ENCODE results near the gene PSMB10.

Gene PSMB10

DNA sequence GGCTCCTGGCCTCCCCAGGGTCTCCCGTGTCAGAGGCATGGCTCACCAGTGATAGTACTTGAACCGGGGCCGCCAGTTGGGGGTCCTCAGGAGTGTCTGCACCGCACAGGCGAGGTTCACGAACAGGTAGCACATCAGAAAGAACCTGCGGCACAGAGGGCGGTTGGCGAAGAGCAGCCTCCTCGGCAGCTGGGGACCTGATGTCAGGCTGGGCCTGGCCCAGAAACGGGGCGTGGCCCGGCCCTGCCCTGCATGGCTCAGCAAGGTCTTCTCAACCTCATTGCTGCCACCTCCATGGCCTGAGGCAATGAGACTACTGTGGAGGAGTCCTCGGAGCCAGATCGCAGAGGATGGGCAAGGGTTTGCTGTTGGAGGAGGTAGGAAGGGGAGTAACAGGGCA, 11.4 kb upstream of the PSMB10 start:
- H3K27ac ChIP-seq (ENCODE audit: low read length): no peak overlapping the region
- peaks cover 67% of the 10 kb centered on the region for H3K36me3 ChIP-seq (ENCODE audit: control insufficient read depth, insufficient read depth, low read length)
- H3K4me3 ChIP-seq (ENCODE audit: low read length): no peak overlapping the region
- WGBS (ENCODE audit: insufficient coverage, insufficient read length): no CpG with 5 or more reads among the region's 15 CpGs
- no peak for DNase-seq (ENCODE audit: low read depth, low spot score)
- H3K9me3 ChIP-seq (ENCODE audit: control insufficient read depth, insufficient read depth, low read length): no peaks in the 10 kb centered on the region
- H3K27me3 ChIP-seq (ENCODE audit: control insufficient read depth, insufficient read depth, low read length): no peaks in the 10 kb centered on the region
- no peaks in the 10 kb centered on the region; the same call in 1 of the 2 replicates for H3K4me1 ChIP-seq (ENCODE audit: control insufficient read depth, insufficient read depth, low read length)

DNA sequence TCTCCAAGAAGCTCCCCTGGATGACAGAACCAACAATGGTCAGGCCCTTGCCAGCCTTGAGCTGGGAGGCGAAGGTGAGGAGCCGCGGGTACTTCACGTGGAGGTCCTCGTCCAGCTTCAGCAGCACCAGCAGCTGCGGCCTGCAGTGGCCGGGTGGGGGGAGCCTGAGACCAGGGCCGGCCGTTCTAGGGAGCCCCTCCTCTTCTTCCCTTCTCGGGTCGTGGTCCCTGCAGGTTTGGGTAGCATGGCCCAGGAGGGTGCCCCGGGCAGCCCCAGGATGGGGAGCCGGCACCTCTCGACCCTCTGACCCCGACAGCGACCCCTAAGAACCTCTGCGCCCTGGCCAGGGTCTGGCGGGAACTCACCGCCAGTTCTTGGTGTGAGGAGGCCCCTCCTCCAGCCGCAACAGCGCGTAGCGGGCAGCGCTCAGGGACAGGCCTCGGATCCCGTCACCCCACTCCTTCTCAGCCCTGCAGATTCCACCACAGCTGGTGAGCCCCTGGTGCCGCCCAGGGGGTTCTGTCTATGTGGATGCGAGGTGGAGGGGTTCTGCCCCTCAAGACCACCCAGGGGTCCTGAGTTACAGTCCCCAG, 10.4 kb upstream of the PSMB10 start:
- Histone ChIP-seq H3K4me3 (ENCODE audit: low read length) (no peak overlapping the region), H3K4me1 (ENCODE audit: control insufficient read depth, insufficient read depth, low read length) (no peaks in the 10 kb centered on the region; the same call in 1 of the 2 replicates), H3K27me3 (ENCODE audit: control insufficient read depth, insufficient read depth, low read length) (no peaks in the 10 kb centered on the region), H3K9me3 (ENCODE audit: control insufficient read depth, insufficient read depth, low read length) (no peaks in the 10 kb centered on the region), H3K36me3 (ENCODE audit: control insufficient read depth, insufficient read depth, low read length) (peaks cover 70% of the 10 kb centered on the region), H3K27ac (ENCODE audit: low read length) (no peak overlapping the region)
- no CpG with 5 or more reads among the region's 28 CpGs for WGBS (ENCODE audit: insufficient coverage, insufficient read length)
- no peak for DNase-seq (ENCODE audit: low read depth, low spot score)

DNA sequence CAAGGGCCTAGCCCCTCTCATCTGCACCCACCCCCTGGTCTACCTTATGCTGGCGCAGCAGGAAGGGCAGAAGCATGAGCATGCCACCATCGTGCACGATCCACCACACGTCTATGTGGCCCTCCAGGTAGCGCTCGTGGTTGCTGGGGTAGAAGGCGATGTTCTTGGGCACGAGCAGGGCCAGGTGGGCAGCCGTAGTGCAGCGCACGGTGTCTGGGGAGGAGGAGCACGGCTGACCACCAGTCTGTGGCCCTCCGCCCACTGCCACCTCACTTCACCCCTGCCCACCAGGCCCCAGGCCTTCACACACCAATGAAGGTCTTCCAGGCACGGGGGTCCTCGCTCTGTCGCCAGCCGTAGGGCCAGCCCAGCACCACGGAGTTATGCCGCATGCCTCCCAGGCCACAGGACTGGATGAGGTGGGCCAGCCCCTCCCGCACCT, 9.5 kb upstream of the PSMB10 start:
- DNase-seq (ENCODE audit: low read depth, low spot score): no peak
- H3K9me3 ChIP-seq (ENCODE audit: control insufficient read depth, insufficient read depth, low read length): no peaks in the 10 kb centered on the region
- WGBS (ENCODE audit: insufficient coverage, insufficient read length): no CpG with 5 or more reads among the region's 20 CpGs
- peaks cover 62% of the 10 kb centered on the region for H3K36me3 ChIP-seq (ENCODE audit: control insufficient read depth, insufficient read depth, low read length)
- no peaks in the 10 kb centered on the region; the same call in 1 of the 2 replicates for H3K4me1 ChIP-seq (ENCODE audit: control insufficient read depth, insufficient read depth, low read length)
- no peak overlapping the region for H3K4me3 ChIP-seq (ENCODE audit: low read length)
- H3K27me3 ChIP-seq (ENCODE audit: control insufficient read depth, insufficient read depth, low read length): no peaks in the 10 kb centered on the region
- H3K27ac ChIP-seq (ENCODE audit: low read length): no peak overlapping the region

DNA sequence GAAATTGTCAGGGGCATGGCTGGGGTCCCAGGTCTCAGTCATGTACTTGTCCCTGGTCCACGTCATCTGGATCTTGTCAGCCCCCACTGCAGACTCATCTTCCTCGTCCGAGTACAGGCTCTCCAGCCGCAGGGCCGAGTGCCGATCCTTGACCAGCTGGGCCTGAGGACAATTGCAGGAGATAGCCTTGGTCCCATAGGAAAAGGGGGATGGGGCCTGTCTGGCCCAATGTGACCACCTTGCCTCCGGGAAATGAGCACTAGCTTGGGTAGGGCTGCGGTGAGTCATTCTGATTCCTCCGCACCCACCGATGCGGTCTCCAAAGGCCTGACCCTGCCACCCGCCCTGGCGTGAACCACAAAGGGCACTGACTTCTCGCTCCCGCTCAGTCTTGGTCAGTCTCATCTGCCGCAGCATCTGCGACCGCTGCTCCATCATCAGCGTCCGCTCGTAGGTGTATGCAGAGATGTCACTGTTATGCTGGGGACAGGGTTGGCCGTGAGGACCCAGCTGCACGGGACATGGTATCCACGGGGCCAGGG, 8.8 kb upstream of the PSMB10 start:
- Histone ChIP-seq H3K27me3 (ENCODE audit: control insufficient read depth, insufficient read depth, low read length) (no peaks in the 10 kb centered on the region), H3K9me3 (ENCODE audit: control insufficient read depth, insufficient read depth, low read length) (no peaks in the 10 kb centered on the region), H3K4me1 (ENCODE audit: control insufficient read depth, insufficient read depth, low read length) (no peaks in the 10 kb centered on the region; the same call in 1 of the 2 replicates), H3K4me3 (ENCODE audit: low read length) (no peak overlapping the region), H3K36me3 (ENCODE audit: control insufficient read depth, insufficient read depth, low read length) (peaks cover 56% of the 10 kb centered on the region), H3K27ac (ENCODE audit: low read length) (no peak overlapping the region)
- no CpG with 5 or more reads among the region's 24 CpGs for WGBS (ENCODE audit: insufficient coverage, insufficient read length)
- no peak for DNase-seq (ENCODE audit: low read depth, low spot score)

DNA sequence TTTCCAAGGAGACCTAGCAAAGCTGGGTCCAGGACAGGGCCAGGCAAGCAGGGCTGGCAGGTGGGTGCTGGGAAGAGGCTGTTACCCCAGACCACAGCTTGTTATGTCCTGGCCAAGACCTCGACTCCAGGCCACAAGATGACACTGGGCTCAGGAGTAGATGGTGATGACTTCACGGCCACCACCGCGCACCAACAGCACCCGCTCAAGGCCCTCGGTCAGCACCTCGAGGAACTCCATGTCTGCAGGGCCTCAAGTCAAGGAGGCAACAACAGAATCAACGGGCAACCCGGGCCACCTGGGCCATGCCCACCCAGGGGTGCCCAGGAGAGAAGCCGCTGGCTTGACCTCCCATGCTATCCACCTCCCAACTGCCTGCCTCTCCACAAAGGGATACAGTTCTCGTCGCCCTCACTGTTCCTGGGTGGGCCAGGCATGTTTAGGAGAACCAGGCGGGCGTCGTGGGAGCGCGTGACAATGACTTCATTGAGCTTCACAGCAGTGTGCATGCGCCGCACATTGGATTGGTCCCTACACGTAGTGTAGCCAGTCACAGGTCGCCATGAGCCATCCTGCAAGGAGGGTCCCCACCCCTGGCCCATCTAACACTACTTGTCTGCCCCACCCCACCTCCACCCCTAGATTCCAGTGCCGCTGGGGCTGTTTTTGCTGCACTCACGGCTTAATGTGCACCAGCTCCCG, 8.2 kb upstream of the PSMB10 start:
- Histone ChIP-seq H3K4me3 (ENCODE audit: low read length) (no peak overlapping the region), H3K27ac (ENCODE audit: low read length) (no peak overlapping the region), H3K36me3 (ENCODE audit: control insufficient read depth, insufficient read depth, low read length) (peaks cover 50% of the 10 kb centered on the region)

DNA sequence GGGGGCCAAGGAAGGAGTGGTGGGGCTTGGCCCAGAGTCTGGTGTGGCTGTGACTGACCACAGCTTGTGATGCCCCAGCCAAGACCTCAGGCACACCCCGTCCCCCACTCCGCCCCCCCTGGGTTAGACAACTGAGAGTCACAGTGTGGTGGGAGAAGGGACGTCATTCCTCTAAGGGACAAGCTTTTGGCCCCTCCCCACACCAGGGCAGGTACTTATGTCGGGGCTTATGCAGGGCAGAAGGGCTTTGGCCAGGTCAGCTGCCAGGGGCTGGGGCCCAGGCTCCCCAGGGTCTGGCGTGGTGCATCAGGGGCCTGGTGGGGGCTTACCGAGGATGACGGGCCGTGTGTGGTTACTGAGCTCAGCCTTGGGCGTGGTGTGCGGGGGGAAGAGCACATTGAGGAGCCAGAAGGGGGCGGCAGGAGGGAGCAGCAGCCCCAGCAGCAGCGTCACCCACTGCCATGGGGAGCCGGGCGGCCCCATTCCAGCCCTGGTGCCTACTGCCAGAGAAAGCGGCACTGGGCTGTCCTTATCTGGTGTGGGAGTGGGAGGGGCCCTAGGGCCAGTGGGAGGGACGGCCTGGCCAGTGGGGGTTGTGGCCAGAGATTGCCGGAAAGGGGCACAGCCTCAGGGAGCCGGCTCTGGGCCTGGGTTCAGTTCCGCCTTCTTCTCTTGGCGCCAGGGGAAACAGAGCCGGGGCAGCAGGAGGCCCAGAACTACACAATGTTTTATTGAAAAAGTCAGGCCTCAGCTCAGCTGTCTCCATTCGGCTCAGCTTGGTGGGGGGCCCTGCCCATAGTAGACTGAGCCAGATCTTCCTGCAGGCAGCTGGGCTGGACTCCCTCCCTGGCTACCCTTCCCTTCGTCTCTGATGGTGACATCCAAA, 7.2 kb upstream of the PSMB10 start, which contains the start of gene LCAT:
LCAT (minus strand) TSS at position 502 of the 886 bp plus-strand sequence; CDS start at position 483, 19 bp downstream.
- Histone ChIP-seq H3K36me3 (ENCODE audit: control insufficient read depth, insufficient read depth, low read length) (peaks cover 44% of the 10 kb centered on the region), H3K27ac (ENCODE audit: low read length) (no peak within 1 kb of the TSS), H3K27me3 (ENCODE audit: control insufficient read depth, insufficient read depth, low read length) (no peaks in the 10 kb centered on the region), H3K4me3 (ENCODE audit: low read length) (no peak within 1 kb of the TSS), H3K4me1 (ENCODE audit: control insufficient read depth, insufficient read depth, low read length) (no peaks in the 10 kb centered on the region; the same call in 1 of the 2 replicates), H3K9me3 (ENCODE audit: control insufficient read depth, insufficient read depth, low read length) (no peaks in the 10 kb centered on the region)
- WGBS (ENCODE audit: insufficient coverage, insufficient read length): no CpG with 5 or more reads among the region's 23 CpGs
- no peak for DNase-seq (ENCODE audit: low read depth, low spot score)

More for the DNA sequence above, 8.2 kb upstream of the PSMB10 start:
- WGBS (ENCODE audit: insufficient coverage, insufficient read length): no CpG with 5 or more reads among the region's 24 CpGs
- no peaks in the 10 kb centered on the region for H3K27me3 ChIP-seq (ENCODE audit: control insufficient read depth, insufficient read depth, low read length)
- H3K4me1 ChIP-seq (ENCODE audit: control insufficient read depth, insufficient read depth, low read length): no peaks in the 10 kb centered on the region; the same call in 1 of the 2 replicates
- H3K9me3 ChIP-seq (ENCODE audit: control insufficient read depth, insufficient read depth, low read length): no peaks in the 10 kb centered on the region
- no peak for DNase-seq (ENCODE audit: low read depth, low spot score)

DNA sequence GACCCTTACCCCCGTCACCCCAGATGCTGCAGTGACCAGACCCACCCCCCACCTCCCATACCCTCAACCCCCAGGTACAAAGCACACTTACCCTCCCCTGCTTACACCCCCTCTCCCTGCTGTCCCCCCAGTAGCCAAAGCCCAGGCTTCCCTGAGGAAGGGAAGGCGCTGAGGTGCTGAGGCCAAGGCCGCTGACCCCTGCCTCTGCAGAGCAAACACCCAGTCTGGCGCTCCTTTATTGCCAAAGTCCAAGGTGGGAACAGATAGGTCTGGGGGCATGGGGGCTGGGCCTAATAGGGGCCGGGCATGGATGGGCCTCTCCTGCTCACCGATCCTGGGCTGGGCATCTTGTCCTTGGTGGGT, 6.6 kb upstream of the PSMB10 start:
- Histone ChIP-seq H3K4me1 (ENCODE audit: control insufficient read depth, insufficient read depth, low read length) (no peaks in the 10 kb centered on the region; the same call in 1 of the 2 replicates), H3K27me3 (ENCODE audit: control insufficient read depth, insufficient read depth, low read length) (no peaks in the 10 kb centered on the region), H3K9me3 (ENCODE audit: control insufficient read depth, insufficient read depth, low read length) (no peaks in the 10 kb centered on the region), H3K36me3 (ENCODE audit: control insufficient read depth, insufficient read depth, low read length) (peaks cover 41% of the 10 kb centered on the region), H3K27ac (ENCODE audit: low read length) (no peak overlapping the region), H3K4me3 (ENCODE audit: low read length) (no peak overlapping the region)
- DNase-seq (ENCODE audit: low read depth, low spot score): no peak
- WGBS (ENCODE audit: insufficient coverage, insufficient read length): no CpG with 5 or more reads among the region's 6 CpGs

DNA sequence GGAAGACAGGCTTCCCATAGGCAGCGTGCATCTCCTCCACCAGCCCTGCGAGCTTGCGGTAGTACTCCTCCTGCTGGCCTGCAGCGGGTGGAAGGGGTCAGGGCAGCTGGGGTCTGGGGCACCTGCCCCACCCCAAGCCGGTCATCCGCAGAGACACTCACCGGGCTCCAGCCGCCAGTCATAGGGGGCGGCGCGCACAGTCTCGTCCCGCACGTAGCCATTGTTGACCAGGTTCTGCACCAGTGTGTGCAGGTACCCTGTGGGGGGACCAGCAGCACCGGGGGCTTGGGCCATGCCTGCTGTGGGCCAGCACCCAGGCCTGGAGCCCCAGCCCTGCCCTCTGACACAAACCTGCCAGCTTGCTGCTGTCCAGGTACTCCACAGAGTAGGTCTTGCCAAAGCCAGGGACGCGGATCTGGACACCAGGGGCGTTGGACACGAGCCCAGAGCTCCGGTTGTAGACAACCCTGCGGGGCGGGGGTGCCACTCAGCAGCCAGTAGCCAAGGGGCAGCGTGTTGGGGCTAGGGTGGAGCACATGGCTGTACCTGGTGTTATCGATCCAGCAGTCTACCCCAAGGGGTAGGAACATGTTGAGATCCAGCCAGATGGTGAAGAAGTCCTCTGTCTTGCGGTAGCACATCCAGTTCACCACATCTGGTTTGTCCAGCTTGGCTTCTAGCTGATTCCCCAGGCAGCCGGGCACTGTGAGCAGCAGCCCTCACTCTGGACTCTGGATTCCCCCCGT, 6.0 kb upstream of the PSMB10 start:
- DNase-seq (ENCODE audit: low read depth, low spot score): no peak

DNA sequence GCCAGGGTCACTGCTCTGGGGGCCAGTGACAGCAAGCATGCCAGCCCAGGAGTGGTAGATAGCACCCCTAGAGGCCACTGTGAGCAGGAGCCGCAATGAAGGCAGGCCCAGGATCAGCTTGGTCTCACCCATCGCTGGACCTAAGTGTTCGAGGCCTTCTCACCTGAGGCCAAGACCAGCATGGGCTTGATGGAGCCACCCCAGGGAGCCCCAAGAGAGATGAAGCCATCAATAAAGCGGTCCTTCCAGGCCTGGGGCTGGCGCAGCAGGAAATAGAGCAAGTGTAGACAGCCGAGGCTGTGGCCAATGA, 5.5 kb upstream of the PSMB10 start:
- peaks cover 32% of the 10 kb centered on the region for H3K36me3 ChIP-seq (ENCODE audit: control insufficient read depth, insufficient read depth, low read length)
- H3K27me3 ChIP-seq (ENCODE audit: control insufficient read depth, insufficient read depth, low read length): no peaks in the 10 kb centered on the region
- no peaks in the 10 kb centered on the region for H3K9me3 ChIP-seq (ENCODE audit: control insufficient read depth, insufficient read depth, low read length)
- H3K4me1 ChIP-seq (ENCODE audit: control insufficient read depth, insufficient read depth, low read length): no peaks in the 10 kb centered on the region; the same call in none of the 2 replicates
- no peak overlapping the region for H3K27ac ChIP-seq (ENCODE audit: low read length)
- H3K4me3 ChIP-seq (ENCODE audit: low read length): no peak overlapping the region
- no CpG with 5 or more reads among the region's 6 CpGs for WGBS (ENCODE audit: insufficient coverage, insufficient read length)
- DNase-seq (ENCODE audit: low read depth, low spot score): peak; percentile 58

More for the DNA sequence above, 6.0 kb upstream of the PSMB10 start:
- Histone ChIP-seq H3K36me3 (ENCODE audit: control insufficient read depth, insufficient read depth, low read length) (peaks cover 37% of the 10 kb centered on the region), H3K27ac (ENCODE audit: low read length) (no peak overlapping the region), H3K4me3 (ENCODE audit: low read length) (no peak overlapping the region), H3K9me3 (ENCODE audit: control insufficient read depth, insufficient read depth, low read length) (no peaks in the 10 kb centered on the region), H3K27me3 (ENCODE audit: control insufficient read depth, insufficient read depth, low read length) (no peaks in the 10 kb centered on the region), H3K4me1 (ENCODE audit: control insufficient read depth, insufficient read depth, low read length) (no peaks in the 10 kb centered on the region; the same call in 1 of the 2 replicates)
- no CpG with 5 or more reads among the region's 27 CpGs for WGBS (ENCODE audit: insufficient coverage, insufficient read length)

Data from iPS DF 6.9 (cell line).